ENCODE data around the gene RSBN1. TPM values are rescaled to one million over a fixed set of nuclear protein-coding genes. Genes with fewer than 3 reads are reported as not detected.

RSBN1 gene
- total and polyA plus RNA-seq, 9 of the 15 experiments (the other 6 are each of a cell fraction or from before 2014, with no cell fraction given), result 4.5 to 24.3 (median 13.0) TPM

GRCh38 chr1:113855630-113856400, 43.5 kb upstream of the RSBN1 start:
- POLR2A ChIA-PET, result interaction anchor here (0.6 to 0.9 kb wide), 3 partner anchors 34 to 995 kb away, joined by 3 read pairs; no protein-coding TSS in a partner anchor
- Histone ChIP-seq H3K4me2 (ENCODE audit: insufficient read depth, low read length) (no peak overlapping the region), H3K79me2 (ENCODE audit: control insufficient read depth, insufficient read depth, low read length) (no peaks in the 10 kb centered on the region), H3K27ac (ENCODE audit: extremely low read depth, low read depth, low read length) (no peak overlapping the region), H4K20me1 (replicated peaks; ENCODE audit: control insufficient read depth, insufficient read depth, low read length) (no peaks in the 10 kb centered on the region), H3K36me3 (ENCODE audit: control insufficient read depth, insufficient read depth, low read length) (no peaks in the 10 kb centered on the region), H3K9ac (ENCODE audit: insufficient read depth in 1 of 2, low read depth in 2 of 2, low read length in 2 of 2) (no peak overlapping the region), H3K9me1 (ENCODE audit: control insufficient read depth, insufficient read depth, low read length) (no peaks in the 10 kb centered on the region), H3K4me3 (no peak overlapping the region), H2AFZ (ENCODE audit: low read depth, low read length) (no peak overlapping the region), H3K27me3 (ENCODE audit: control insufficient read depth in 2 of 2, insufficient read depth in 2 of 2, low read length in 2 of 2) (no peaks in the 10 kb centered on the region), H3K4me1 (replicated peaks in 1 of 2; ENCODE audit: control insufficient read depth in 2 of 2, insufficient read depth in 2 of 2, low read length in 2 of 2) (peaks cover 4 to 13% of the 10 kb centered on the region in 2 experiments; a peak in 2 of 5 replicates), H3K9me3 (replicated peaks; ENCODE audit: control insufficient read depth, insufficient read depth, low read depth, low read length) (no peaks in the 10 kb centered on the region)
- CTCF ChIA-PET (ENCODE audit: low intra/inter-chr PET ratio), result no interaction called here
- FAIRE-seq (no peak), ATAC-seq (no peak), DNase-seq (ENCODE audit: extremely low read depth in 1 of 4, low spot score in 3 of 4) (no peak)
- BruUV-seq (replicated peaks), result no TSS peak
- intact Hi-C loops (cut with micrococcal nuclease), result no loop called here
- no peak for TF ChIP-seq ZNF280B (CRISPR knock-in tag; IDR thresholded peaks at IDR 0.05)
- 43% methylated on average over 4 of the region's 4 CpGs for WGBS (ENCODE audit: insufficient coverage, low coverage, missing lambda C conversion rate)
- in situ Hi-C loops (cut with MboI), result no loop called here

DNA sequence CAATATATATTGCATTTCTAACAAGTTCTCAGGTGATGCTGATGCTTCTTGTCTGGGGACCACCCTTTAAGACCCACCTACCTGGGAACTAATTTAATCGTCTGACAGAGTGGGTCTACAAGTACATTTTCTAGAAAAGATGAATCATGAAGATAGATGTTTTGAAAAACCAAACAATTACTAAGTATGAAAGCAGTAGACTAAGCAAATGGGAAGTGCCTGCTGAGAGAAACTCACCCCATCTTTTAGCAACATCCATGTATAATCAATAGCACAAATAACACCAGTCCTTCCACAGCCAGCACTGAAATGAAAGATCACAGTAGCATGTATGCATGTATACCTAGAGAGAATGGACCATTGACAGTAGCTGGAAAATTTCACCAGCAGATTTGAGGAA, 42.0 kb upstream of the RSBN1 start:
- TF ChIP-seq RERE (CRISPR knock-in tag; IDR thresholded peaks at IDR 0.05; ENCODE audit: borderline replicate concordance), result no peak
- no peak for TF ChIP-seq TARDBP (IDR thresholded peaks at IDR 0.05)
- TF ChIP-seq THRAP3 (IDR thresholded peaks at IDR 0.05; ENCODE audit: borderline replicate concordance), result no peak
- no peak for TF ChIP-seq ETV6 (IDR thresholded peaks at IDR 0.05; ENCODE audit: borderline replicate concordance in 1 of 2, low read depth in 2 of 2, low read length in 1 of 2)
- TF ChIP-seq ETV6 (CRISPR knock-in tag; IDR thresholded peaks at IDR 0.05; ENCODE audit: borderline replicate concordance), result no peak
- no peak for TF ChIP-seq KDM2B (CRISPR knock-in tag; IDR thresholded peaks at IDR 0.05)
- TF ChIP-seq BACH1 (tag; IDR thresholded peaks at IDR 0.05), result no peak
- no peaks in the 10 kb centered on the region for H3K36me3 ChIP-seq (ENCODE audit: control insufficient read depth, insufficient read depth, low read length)
- FAIRE-seq (no peak), DNase-seq (ENCODE audit: extremely low read depth in 1 of 4, low spot score in 3 of 4) (no peak), ATAC-seq (no peak)
- in situ Hi-C loops (cut with MboI), result no loop called here
- WGBS (ENCODE audit: insufficient coverage, low coverage, missing lambda C conversion rate), result 29% methylated on average over 1 of the region's 1 CpG
- H2AFZ ChIP-seq (ENCODE audit: low read depth, low read length), result no peak overlapping the region
- no peaks in the 10 kb centered on the region for H4K20me1 ChIP-seq (replicated peaks; ENCODE audit: control insufficient read depth, insufficient read depth, low read length)
- intact Hi-C loops (cut with micrococcal nuclease), result no loop called here
- no peak overlapping the region for H3K9ac ChIP-seq (ENCODE audit: insufficient read depth in 1 of 2, low read depth in 2 of 2, low read length in 2 of 2)
- H3K27me3 ChIP-seq (ENCODE audit: control insufficient read depth in 2 of 2, insufficient read depth in 2 of 2, low read length in 2 of 2), result no peaks in the 10 kb centered on the region
- H3K4me1 ChIP-seq (replicated peaks in 1 of 2; ENCODE audit: control insufficient read depth in 2 of 2, insufficient read depth in 2 of 2, low read length in 2 of 2), result peaks cover 0 to 6% of the 10 kb centered on the region in 2 experiments; a peak in 1 of 5 replicates
- no TSS peak for BruUV-seq (replicated peaks)
- no peaks in the 10 kb centered on the region for H3K79me2 ChIP-seq (ENCODE audit: control insufficient read depth, insufficient read depth, low read length)
- CTCF ChIA-PET (ENCODE audit: low intra/inter-chr PET ratio), result no interaction called here
- no peak overlapping the region for H3K4me2 ChIP-seq (ENCODE audit: insufficient read depth, low read length)
- H3K27ac ChIP-seq (ENCODE audit: extremely low read depth, low read depth, low read length), result no peak overlapping the region
- H3K4me3 ChIP-seq, result no peak overlapping the region
- no peaks in the 10 kb centered on the region for H3K9me1 ChIP-seq (ENCODE audit: control insufficient read depth, insufficient read depth, low read length)
- no peaks in the 10 kb centered on the region for H3K9me3 ChIP-seq (replicated peaks; ENCODE audit: control insufficient read depth, insufficient read depth, low read depth, low read length)
- POLR2A ChIA-PET, result no interaction called here
